ENCODE data around the gene C16orf96. TPM values are rescaled to one million over a fixed set of nuclear protein-coding genes. Genes with fewer than 3 reads are reported as not detected.

C16orf96 gene
- 0.10 TPM for total RNA-seq
- long read RNA-seq: 0 reads

DNA sequence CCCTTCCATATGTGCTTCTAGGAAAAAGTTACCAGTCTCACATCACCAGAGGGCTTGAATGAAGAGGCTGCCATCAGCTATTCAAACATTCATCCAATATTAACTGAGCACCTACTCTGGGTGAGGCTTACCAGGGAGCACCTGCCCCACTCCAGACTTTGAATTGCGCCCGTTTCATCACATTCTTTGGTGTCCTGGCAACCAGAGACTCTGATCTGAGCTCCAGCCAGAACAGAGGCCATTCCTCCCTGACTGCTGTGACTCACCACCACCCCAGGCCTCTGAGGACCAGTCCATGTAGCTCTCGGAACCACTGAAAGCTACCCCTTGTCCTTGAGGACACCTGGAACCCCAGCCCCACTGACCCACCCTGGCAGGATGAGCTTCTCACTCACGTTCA, at the start of gene C16orf96:
Gene C16orf96, plus strand, starts transcription at position 229 of the 400 bp plus-strand sequence. Its CDS starts 150 bp downstream, at position 379.
- DNase-seq (ENCODE audit: low spot score): no peak

DNA sequence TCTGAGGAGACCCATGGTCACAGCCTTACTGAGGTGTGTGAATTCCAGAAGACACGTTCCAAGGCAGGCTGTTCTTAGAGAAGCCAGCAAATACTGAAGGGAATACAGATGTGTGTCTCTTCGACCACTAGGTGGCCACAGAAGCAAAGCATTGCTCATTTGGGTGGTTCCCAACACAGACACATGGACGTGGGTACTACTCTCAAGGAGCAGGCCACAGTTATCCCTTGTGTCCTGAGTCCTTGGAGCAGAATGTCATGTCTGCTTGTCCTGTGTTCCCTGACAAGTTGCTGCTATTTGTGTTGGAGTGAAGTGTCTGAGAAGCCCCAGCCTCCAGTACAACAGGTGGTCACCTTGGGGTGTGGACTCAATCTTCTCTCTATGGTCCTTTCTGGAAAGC, 49.7 kb upstream of the C16orf96 start:
- DNase-seq (ENCODE audit: low spot score): no peak

DNA sequence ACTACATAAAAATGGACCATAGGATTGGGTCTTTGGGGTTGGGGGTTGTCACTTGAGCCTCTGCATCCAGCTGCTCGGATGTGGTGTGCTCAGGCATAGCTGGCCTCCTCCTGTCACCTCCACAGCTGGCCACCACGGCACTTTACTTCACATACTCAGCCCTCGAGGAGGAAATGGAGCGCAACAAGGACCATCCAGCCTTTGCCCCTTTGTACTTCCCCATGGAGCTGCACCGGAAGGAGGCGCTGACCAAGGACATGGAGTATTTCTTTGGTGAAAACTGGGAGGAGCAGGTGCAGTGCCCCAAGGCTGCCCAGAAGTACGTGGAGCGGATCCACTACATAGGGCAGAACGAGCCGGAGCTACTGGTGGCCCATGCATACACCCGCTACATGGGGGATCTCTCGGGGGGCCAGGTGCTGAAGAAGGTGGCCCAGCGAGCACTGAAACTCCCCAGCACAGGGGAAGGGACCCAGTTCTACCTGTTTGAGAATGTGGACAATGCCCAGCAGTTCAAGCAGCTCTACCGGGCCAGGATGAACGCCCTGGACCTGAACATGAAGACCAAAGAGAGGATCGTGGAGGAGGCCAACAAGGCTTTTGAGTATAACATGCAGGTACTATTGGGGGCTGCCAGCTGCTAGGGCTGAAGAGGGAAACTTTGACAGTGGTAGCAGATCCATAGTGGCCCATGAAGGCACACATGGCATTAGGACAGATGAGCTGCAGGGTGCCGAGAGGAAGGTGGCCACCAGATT, 48.4 kb upstream of the C16orf96 start:
- DNase-seq (ENCODE audit: low spot score): no peak

DNA sequence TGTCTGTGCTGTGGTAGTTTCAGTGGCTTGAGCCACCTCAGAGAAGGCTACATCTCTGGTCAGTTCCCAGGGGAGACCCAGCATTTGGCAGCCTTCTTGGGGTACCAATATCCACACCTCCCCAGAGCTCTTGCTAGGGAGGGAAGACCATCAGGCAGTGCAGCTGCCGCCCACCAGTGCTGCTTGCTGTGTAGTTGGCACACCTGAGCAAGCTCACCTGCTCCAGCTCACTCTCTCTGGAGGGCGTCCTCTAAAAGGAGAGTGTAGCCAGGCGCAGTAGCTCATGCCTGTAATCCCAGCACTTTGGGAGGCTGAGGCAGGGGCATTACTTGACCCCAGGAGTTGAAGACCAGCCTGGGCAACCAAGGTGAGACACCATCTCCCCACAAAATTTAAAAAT, 47.3 kb upstream of the C16orf96 start:
- no peak for DNase-seq (ENCODE audit: low spot score)

- DNase-seq (ENCODE audit: low spot score): no peak
These were observed 46.7 kb upstream of the C16orf96 start for GRCh38 chr16:4509420-4509819.

GRCh38 chr16:4510131-4510530, 46.0 kb upstream of the C16orf96 start:
- no peak for DNase-seq (ENCODE audit: low spot score)

- DNase-seq (ENCODE audit: low spot score): no peak
These were observed 45.3 kb upstream of the C16orf96 start for GRCh38 chr16:4510747-4511426.

- no peak for DNase-seq (ENCODE audit: low spot score)
These were observed 44.6 kb upstream of the C16orf96 start for GRCh38 chr16:4511441-4512082.

GRCh38 chr16:4512473-4512872, 43.7 kb upstream of the C16orf96 start:
- no peak for DNase-seq (ENCODE audit: low spot score)

DNA sequence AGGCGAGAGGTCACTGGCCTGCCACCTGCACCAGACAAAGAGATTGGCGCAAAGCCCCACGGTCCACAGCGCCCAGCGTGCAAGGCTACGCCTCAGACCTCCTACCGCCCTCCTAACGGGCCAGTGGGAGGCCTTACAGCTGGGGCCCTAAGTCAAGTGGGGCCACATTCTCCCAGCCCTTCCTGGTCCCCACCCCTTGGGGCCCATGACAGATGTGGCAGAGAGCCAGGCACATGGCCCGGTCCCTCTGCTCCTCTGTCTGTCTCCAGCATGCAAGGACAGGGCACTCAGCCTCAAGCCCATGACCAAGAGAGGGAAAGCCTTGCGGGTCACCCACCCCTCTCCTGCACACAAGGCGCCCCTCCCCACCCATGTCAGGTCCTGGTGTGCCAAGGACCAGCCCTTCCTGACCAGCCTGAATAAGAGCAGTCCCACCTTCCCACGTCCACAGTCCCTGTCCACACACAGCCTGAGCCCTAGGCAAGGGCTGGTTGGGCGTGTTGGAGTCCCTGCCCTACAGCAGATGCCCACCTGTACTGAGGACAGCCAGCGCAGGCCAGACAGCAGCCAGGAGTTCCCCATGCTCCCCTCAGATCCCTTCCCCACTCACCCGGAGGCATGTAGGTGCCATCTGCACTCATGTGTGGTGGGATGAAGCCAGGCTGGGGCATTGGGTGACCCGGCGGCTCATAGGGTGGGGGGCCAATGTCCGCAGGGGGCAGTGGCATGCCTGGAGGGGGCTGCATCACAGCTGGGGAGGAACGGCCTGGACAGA, 42.9 kb upstream of the C16orf96 start:
- DNase-seq (ENCODE audit: low spot score): no peak

DNA sequence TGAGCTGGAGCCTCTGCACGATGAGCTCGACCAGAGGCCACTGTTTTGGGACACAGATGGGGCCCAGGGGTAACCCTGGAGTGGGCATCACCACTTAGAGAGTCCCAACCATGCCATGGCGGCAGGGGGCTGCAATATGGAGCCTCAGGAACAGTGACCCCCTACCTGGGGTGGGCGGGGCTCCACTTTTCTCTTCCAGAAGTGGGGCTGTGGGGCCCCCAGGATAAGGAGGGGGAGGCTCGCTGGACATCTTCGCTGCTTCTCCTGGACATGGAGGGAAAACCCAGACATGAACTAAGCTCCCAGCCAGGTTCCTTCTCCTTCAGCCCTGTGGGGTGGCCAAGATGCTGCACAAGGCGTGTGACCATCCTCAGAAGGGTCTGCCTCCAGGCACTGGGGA, 42.3 kb upstream of the C16orf96 start:
- DNase-seq (ENCODE audit: low spot score): no peak

DNA sequence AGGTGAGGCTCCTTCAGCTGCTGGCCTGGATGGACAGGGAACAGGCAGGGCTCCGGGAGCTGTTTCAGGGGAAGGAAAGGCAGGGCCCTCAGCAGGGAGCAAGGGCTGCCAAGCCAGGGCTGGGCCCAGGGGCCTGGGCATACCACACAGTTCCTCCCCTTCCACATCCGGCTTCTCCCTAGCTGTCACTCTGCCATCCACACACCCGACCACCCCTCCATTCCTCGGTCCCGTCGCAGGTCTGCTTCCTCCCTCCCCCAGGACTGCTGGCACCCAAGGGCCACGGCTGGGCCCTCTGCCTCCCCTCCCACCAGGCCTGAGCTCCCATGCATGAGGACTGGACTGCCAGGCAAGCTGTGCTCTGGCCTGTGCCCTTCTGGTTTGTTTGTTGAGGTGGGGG, 41.5 kb upstream of the C16orf96 start:
- DNase-seq (ENCODE audit: low spot score): no peak

- DNase-seq (ENCODE audit: low spot score): no peak
These were observed 40.4 kb upstream of the C16orf96 start for GRCh38 chr16:4515611-4516233.

- no peak for DNase-seq (ENCODE audit: low spot score)
These were observed 38.1 kb upstream of the C16orf96 start for GRCh38 chr16:4517812-4518680.

DNA sequence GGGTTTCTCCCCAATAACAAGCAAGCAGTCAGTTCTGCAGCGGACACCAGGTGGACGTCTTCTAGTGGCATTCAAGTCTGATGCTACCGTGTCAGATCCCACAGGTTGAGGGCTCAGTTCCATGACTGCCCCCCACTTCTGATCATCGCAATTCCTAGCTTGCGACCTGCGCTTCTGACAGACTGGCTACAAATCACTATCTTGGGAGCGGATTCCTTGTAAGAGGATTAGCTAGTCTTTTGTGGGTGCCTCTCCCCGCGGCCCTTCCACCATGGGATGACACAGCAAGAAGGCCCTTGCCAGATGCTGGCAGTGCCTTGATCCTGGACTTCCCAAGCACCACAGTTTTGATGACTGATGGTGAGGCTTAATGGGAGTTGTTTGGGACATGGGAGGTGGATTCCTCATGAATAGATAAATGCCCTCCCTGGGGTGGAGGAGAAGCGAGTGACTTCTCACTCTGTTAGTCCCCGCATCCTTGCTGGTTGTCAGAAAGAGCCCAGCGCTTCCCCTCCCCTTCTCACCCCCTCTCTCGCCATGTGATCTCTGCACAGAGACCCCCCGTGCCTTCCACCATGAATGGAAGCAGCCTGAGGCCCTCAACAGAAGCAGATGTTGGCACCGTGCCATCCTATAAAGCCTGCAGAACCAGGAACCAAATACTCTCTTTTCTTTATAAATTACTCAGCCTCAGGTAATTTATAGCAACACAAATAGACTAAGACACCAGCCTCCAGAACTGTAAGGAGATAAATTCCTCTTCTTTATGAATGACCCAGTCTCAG, 36.7 kb upstream of the C16orf96 start:
- DNase-seq (ENCODE audit: low spot score): no peak

GRCh38 chr16:4520913-4521312, 35.2 kb upstream of the C16orf96 start:
- no peak for DNase-seq (ENCODE audit: low spot score)

- no peak for DNase-seq (ENCODE audit: low spot score)
These were observed 34.0 kb upstream of the C16orf96 start for GRCh38 chr16:4522051-4522581.

DNA sequence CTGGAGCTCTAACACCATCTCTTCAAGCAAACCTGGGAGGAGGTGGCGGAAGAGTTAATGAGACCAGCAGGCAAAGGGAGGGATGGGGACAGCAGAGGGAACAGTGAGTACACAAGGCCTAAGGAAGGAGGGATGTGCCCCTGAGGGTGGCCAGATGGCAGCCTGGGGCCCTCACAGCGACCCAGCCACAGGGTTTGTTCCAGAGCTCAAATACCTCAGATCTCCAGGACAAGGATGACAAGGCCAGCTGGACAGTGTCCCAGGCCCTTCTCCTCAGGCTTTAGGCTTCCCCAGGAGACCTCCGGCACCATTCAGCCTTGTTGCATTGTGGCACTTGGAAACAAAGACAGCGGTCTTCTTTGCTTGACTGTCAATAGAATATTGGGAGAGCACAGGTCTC, 32.5 kb upstream of the C16orf96 start:
- no peak for DNase-seq (ENCODE audit: low spot score)

DNA sequence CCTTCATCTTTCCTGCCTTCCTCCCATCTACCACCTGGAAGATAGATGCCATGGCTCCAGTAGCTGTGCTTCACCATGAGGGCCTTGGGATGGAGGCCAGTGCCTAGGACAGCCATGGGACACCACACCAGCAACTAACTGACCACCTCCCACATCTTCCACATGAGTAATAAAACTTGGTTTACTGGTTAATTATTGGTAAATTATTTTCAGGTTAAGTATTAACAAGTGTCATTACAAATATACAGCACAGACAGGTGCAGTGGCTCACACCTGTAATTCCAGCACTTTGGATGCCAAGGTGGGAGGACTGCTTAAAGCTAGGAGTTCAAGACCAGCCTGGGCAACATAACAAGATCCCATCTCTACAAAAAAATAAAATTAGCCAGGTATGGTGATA, 31.6 kb upstream of the C16orf96 start:
- DNase-seq (ENCODE audit: low spot score): no peak

Data from mesenteric fat pad (tissue), 1 donor.